NCI-H2171 treated with DMSO at 0.1 percent for 48 hours (cell line): ENCODE results near the gene FXR1.
"Not testable (repeated sequence)": the region's sequence is repeated elsewhere in the genome, so short reads cannot be mapped to it uniquely, and the experiment has no call there.

Source experiments
- DNase-seq: peaks from one replicate; lab custom pipeline; 2025; lab: John Stamatoyannopoulos, UW

FXR1 gene

GRCh38 chr3:180934638-180935037 lies 22.2 kb downstream of the FXR1 start:
- DNase-seq = no peak

GRCh38 chr3:180940826-180941225 lies 28.4 kb downstream of the FXR1 start:
- DNase-seq = no peak

- DNase-seq = no peak
Observed at GRCh38 chr3:180947761-180948390, 35.4 kb downstream of the FXR1 start.

GRCh38 chr3:180959691-180960090 lies 47.2 kb downstream of the FXR1 start:
- no peak for DNase-seq

- DNase-seq = no peak
Observed at GRCh38 chr3:180961087-180961486, 48.6 kb downstream of the FXR1 start.

GRCh38 chr3:180961552-180961951 lies 49.1 kb downstream of the FXR1 start:
- DNase-seq = no peak

GRCh38 chr3:180962530-180962929 lies 50.1 kb downstream of the FXR1 start:
- no peak for DNase-seq

- DNase-seq = no peak
Observed at GRCh38 chr3:180970931-180971330, 58.5 kb downstream of the FXR1 start.

- no peak for DNase-seq
Observed at GRCh38 chr3:180973543-180973942, 61.1 kb downstream of the FXR1 start.

GRCh38 chr3:180974286-180974685 lies 61.8 kb downstream of the FXR1 start:
- no peak for DNase-seq

GRCh38 chr3:180977498-180977897 lies 65.0 kb downstream of the FXR1 start:
- no peak for DNase-seq

GRCh38 chr3:180979961-180980360 lies 67.5 kb downstream of the FXR1 start:
- DNase-seq = no peak

GRCh38 chr3:180980611-180981010 lies 68.1 kb downstream of the FXR1 start:
- no peak for DNase-seq

GRCh38 chr3:180981912-180982311 lies 69.4 kb downstream of the FXR1 start:
- DNase-seq = no peak

- no peak for DNase-seq
Observed at GRCh38 chr3:180983136-180983535, 70.7 kb downstream of the FXR1 start.

- DNase-seq = not testable (repeated sequence)
Observed at GRCh38 chr3:180986366-180986765, 73.9 kb downstream of the FXR1 start.

- no peak for DNase-seq
Observed at GRCh38 chr3:180987344-180987743, 74.9 kb downstream of the FXR1 start.

GRCh38 chr3:180989291-180990163 lies 77.1 kb downstream of the FXR1 start, which contains the start of gene DNAJC19:
Gene DNAJC19, minus strand, starts transcription at chr3:180989736. Its CDS starts 134 bp downstream, at chr3:180989602.
- DNase-seq = peak; percentile 99

GRCh38 chr3:180990505-180990904 lies 78.0 kb downstream of the FXR1 start:
- no peak for DNase-seq

- DNase-seq = no peak
Observed at GRCh38 chr3:180996415-180996932, 84.0 kb downstream of the FXR1 start.

- not testable (repeated sequence) for DNase-seq
Observed at GRCh38 chr3:181002331-181002730, 89.9 kb downstream of the FXR1 start.

- DNase-seq = not testable (repeated sequence)
Observed at GRCh38 chr3:181003469-181003868, 91.0 kb downstream of the FXR1 start.

GRCh38 chr3:181006541-181006940 lies 94.1 kb downstream of the FXR1 start:
- DNase-seq = no peak
